AG04450 (cell line): ENCODE measurements around the gene OR51B2. TPM values are rescaled to one million over a fixed set of nuclear protein-coding genes. Genes with fewer than 3 reads are reported as not detected.

Experiments used
- CTCF ChIA-PET: fragments of 300-600, 350-600 bp; formaldehyde crosslinking; extraction: SDS; loops from one replicate; lab custom pipeline; 2022; ENCODE audit warnings: antibody characterized with exemption, inconsistent platforms; lab: Charles Lee
- POLR2A ChIA-PET: fragments of 350-600 bp; formaldehyde crosslinking; extraction: SDS; loops from one replicate; lab custom pipeline; 2021; ENCODE audit warnings: antibody characterized with exemption, inconsistent platforms; lab: Yijun Ruan, JAX
- DNase-seq: peaks from one replicate; pipeline ENCODE4 v3.0.0-alpha.2; 2011; ENCODE audit warnings: low read depth, low spot score
- H3K27ac ChIP-seq: one replicate; pipeline ENCODE4 v1.5.1; 2012; ENCODE audit warnings: low read depth, low read length, control low read depth
- H3K27me3 ChIP-seq: one replicate; pipeline ENCODE4 v1.6.0; 2012; ENCODE audit warnings: low read length; ENCODE audit not compliant: control insufficient read depth, insufficient read depth
- H3K4me3 ChIP-seq: 2 replicates; pipeline ENCODE4 v1.5.1; 2011; ENCODE audit warnings: mild to moderate bottlenecking, low read depth, low read length, control low read depth
- H3K9me3 ChIP-seq: 2 replicates; pipeline ENCODE4 v1.5.1; 2012; ENCODE audit warnings: low read length; ENCODE audit not compliant: control insufficient read depth, insufficient read depth
- CTCF ChIP-seq: IDR thresholded peaks from 2 replicates; pipeline ENCODE4 v1.5.1; 2011; ENCODE audit warnings: low read depth, low read length, control low read depth, inconsistent platforms
- polyA plus RNA-seq: library from polyadenylated mRNA; depleted of rRNA; stranded (reverse); fragments of >200 nt; gene quantifications from 2 replicates; pipeline ENCODE4 v1.2.3, GENCODE V29; 2011

Gene OR51B2
- polyA plus RNA-seq, 1 experiment, result not detected

- no peak for TF ChIP-seq CTCF
- H3K27me3 ChIP-seq, result no peaks in the 10 kb centered on the region
- POLR2A ChIA-PET, result no interaction called here
These were observed 31.1 kb downstream of the OR51B2 start for GRCh38 chr11:5293028-5293427.

GRCh38 chr11:5291207-5291838 lies 32.8 kb downstream of the OR51B2 start:
- ChIA-PET CTCF (interaction anchor here (0.7 to 3.2 kb wide), 14 partner anchors 9 to 168 kb away, joined by 3 to 20 read pairs (median 4); no protein-coding TSS in a partner anchor), POLR2A (no interaction called here)
- no peak for DNase-seq
- no peaks in the 10 kb centered on the region for H3K27me3 ChIP-seq
- no peak overlapping the region for H3K4me3 ChIP-seq
- peak; percentile 73 for TF ChIP-seq CTCF
- peaks cover 7% of the 10 kb centered on the region; the same call in 1 of the 2 replicates for H3K9me3 ChIP-seq
- no peak overlapping the region for H3K27ac ChIP-seq

More at GRCh38 chr11:5293028-5293427, 31.1 kb downstream of the OR51B2 start:
- CTCF ChIA-PET, result no interaction called here
- Histone ChIP-seq H3K9me3 (peaks cover 7% of the 10 kb centered on the region; the same call in 1 of the 2 replicates), H3K4me3 (no peak overlapping the region), H3K27ac (no peak overlapping the region)
- no peak for DNase-seq

DNA sequence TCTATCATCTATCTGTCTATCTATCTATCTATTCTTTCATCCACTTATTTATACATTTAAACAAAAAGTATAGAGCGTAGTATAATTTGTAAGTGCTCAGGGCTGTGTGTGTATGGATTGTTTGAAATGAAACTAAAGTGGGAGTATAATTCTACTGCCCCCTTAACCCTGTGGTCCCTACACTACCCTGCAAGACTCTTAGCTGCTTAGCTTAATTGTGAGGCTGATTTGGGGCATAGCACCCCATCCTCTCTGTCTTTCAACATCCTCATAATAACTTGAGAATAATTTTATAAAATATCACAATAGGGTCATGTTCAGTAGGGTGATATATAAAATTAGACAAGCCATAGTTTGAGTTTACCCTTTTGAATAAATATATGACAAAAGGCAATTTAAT lies 34.0 kb downstream of the OR51B2 start:
- H3K27ac ChIP-seq, result no peak overlapping the region
- no peak overlapping the region for H3K4me3 ChIP-seq
- DNase-seq, result no peak
- no peaks in the 10 kb centered on the region for H3K27me3 ChIP-seq
- TF ChIP-seq CTCF, result no peak
- POLR2A ChIA-PET, result interaction anchor here (1.1 kb wide), 1 partner anchor 9 kb away, joined by 3 read pairs; no protein-coding TSS in a partner anchor
- CTCF ChIA-PET, result interaction anchor here (0.8 to 3.2 kb wide), 12 partner anchors 8 to 165 kb away, joined by 3 to 20 read pairs (median 4); no protein-coding TSS in a partner anchor
- H3K9me3 ChIP-seq, result peaks cover 7% of the 10 kb centered on the region; the same call in 1 of the 2 replicates

DNA sequence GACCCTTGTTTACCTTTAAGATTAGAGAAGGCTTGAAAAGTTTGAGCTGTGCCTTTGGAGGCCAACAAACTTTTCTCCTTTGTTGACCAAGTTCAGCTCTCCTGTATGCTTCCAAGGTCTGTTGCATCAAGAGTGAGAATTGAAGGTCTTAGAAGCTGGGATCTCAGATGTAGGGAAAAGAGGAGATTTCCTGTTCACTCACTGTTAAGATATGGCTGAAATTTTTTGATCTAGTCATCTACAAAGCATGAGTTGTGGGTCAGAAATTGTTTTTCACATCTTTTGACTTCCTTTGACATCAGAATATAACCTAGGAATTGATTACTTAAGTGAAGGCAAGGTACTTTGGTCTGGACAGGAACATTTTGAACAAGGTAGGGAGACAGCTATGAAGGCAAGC lies 34.4 kb downstream of the OR51B2 start:
- TF ChIP-seq CTCF, result no peak
- ChIA-PET POLR2A (interaction anchor here (1.1 kb wide), 1 partner anchor 9 kb away, joined by 3 read pairs; no protein-coding TSS in a partner anchor), CTCF (interaction anchor here (0.8 to 3.2 kb wide), 4 partner anchors 9 to 165 kb away, joined by 3 to 20 read pairs (median 6); no protein-coding TSS in a partner anchor)
- no peak for DNase-seq
- Histone ChIP-seq H3K27ac (peak overlapping the region; percentile 52), H3K9me3 (peaks cover 6% of the 10 kb centered on the region; the same call in 1 of the 2 replicates), H3K4me3 (no peak overlapping the region), H3K27me3 (no peaks in the 10 kb centered on the region)
